Activated naive CD8-positive, alpha-beta T cell treated with anti-CD3 and anti-CD28 coated beads, Interleukin-2, amount 50 U/mL, for 24 hours (primary cell): Measurements from ENCODE around the gene TNRC6C.
"Not testable (repeated sequence)": the region's sequence is repeated elsewhere in the genome, so short reads cannot be mapped to it uniquely, and the experiment has no call there.

ENCODE experiments used
- ATAC-seq: fragments of 150-1000 bp; cut with Tn5 transposase; one replicate; pipeline ENCODE4 v1.10.0; 2021
- DNase-seq: peaks from one replicate; pipeline ENCODE4 v3.0.0; 2021
- H3K27ac Mint-ChIP-seq: one replicate; pipeline ENCODE4 v1.8.0; 2021; ENCODE audit warnings: mild to moderate bottlenecking, mixed read lengths
- H3K27me3 Mint-ChIP-seq: one replicate; pipeline ENCODE4 v1.8.0; 2021; ENCODE audit warnings: mixed read lengths
- H3K36me3 Mint-ChIP-seq: one replicate; pipeline ENCODE4 v1.8.0; 2021; ENCODE audit warnings: low read depth, mixed read lengths
- H3K4me1 Mint-ChIP-seq: one replicate; pipeline ENCODE4 v1.8.0; 2021; ENCODE audit warnings: mixed read lengths
- H3K4me3 Mint-ChIP-seq: one replicate; pipeline ENCODE4 v1.8.0; 2021; ENCODE audit warnings: mild to moderate bottlenecking, moderate library complexity, mixed read lengths
- H3K9me3 Mint-ChIP-seq: one replicate; pipeline ENCODE4 v1.8.0; 2021; ENCODE audit warnings: mixed read lengths

Gene TNRC6C

DNA sequence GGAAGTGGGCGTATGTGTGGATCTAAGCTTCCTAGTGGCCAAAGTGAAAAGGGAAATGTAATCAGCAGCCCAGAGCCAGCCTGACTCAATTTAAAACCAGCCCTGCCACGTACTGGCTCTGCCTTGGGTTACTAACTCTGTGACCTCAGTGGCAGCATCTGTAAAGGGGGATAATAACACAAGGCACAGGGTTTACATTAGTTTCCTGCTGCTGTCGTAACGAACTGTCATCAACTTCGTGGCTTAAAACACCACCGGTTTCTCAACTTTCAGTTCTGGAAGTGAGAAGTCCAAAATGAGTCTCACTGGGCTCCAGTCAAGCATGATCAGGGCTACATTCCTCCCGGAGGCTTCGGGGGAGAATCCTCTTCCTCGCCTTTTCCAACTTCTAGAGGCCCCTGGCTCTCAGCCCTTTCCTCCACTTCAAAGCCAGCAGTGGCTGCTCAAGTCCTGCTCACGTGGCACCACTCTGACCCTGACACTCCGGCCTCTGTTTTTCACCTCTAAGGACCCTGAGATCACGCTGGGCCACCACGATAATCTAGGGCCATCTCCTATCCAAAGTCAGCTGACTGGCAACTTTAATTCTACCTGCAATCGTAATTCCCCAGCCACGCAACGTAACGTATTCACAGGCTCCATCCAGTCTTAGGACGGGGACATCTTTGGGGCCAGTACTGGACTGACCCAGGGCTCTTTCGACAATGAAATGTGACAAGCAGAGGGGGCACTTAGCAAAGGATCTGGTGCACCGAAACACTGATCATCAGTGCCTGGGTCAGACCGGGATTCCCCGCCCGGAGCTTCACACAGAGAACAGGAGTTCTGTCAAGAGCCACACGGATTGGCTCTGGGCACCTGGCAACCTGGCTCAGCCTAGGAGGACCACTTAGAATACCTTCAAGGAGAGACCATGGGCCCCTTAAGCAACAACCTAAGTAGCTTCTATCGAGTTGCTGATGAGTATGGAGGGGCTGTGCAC lies 155.6 kb downstream of the TNRC6C start:
- Mint-ChIP-seq H3K4me3 (no peak overlapping the region), H3K27ac (peak overlapping the region; percentile 52), H3K9me3 (no peaks in the 10 kb centered on the region), H3K27me3 (no peaks in the 10 kb centered on the region), H3K36me3 (peaks cover 24% of the 10 kb centered on the region), H3K4me1 (peaks cover 34% of the 10 kb centered on the region)
- ATAC-seq (peak; percentile 79), DNase-seq (peak; percentile 45)

- ATAC-seq: no peak
- Mint-ChIP-seq H3K36me3 (peaks cover 23% of the 10 kb centered on the region), H3K4me1 (peaks cover 34% of the 10 kb centered on the region), H3K9me3 (no peaks in the 10 kb centered on the region), H3K4me3 (no peak overlapping the region), H3K27ac (no peak overlapping the region), H3K27me3 (no peaks in the 10 kb centered on the region)
- DNase-seq: no peak
Measured at GRCh38 chr17:78114831-78115723, 156.6 kb downstream of the TNRC6C start.

GRCh38 chr17:78115803-78116202 lies 157.3 kb downstream of the TNRC6C start:
- peaks cover 19% of the 10 kb centered on the region for H3K36me3 Mint-ChIP-seq
- H3K27ac Mint-ChIP-seq, DNase-seq, ATAC-seq, H3K9me3 Mint-ChIP-seq, H3K27me3 Mint-ChIP-seq, H3K4me3 Mint-ChIP-seq: not testable (repeated sequence)
- H3K4me1 Mint-ChIP-seq: peaks cover 40% of the 10 kb centered on the region

DNA sequence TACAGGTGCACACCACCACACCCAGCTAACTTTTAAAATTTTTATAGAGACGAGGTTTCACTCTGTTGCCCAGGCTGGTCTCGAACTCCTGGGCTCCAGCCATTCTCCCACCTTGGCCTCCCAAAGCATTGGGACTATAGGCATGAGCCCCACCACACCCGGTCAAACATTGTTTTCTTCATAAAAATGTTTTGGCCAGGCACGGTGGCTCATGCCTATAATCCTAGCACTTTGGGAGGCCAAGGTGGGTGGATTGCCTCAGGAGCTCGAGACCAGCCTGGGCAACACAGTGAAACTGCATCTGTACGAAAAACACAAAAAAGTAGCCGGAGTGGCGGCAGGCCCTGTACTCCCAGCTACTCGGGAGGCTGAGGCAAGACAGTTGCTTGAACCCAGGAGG lies 157.9 kb downstream of the TNRC6C start:
- Mint-ChIP-seq H3K27me3 (no peaks in the 10 kb centered on the region), H3K4me3 (no peak overlapping the region), H3K27ac (no peak overlapping the region), H3K9me3 (no peaks in the 10 kb centered on the region), H3K36me3 (peaks cover 15% of the 10 kb centered on the region), H3K4me1 (peaks cover 46% of the 10 kb centered on the region)
- ATAC-seq (no peak), DNase-seq (no peak)

DNA sequence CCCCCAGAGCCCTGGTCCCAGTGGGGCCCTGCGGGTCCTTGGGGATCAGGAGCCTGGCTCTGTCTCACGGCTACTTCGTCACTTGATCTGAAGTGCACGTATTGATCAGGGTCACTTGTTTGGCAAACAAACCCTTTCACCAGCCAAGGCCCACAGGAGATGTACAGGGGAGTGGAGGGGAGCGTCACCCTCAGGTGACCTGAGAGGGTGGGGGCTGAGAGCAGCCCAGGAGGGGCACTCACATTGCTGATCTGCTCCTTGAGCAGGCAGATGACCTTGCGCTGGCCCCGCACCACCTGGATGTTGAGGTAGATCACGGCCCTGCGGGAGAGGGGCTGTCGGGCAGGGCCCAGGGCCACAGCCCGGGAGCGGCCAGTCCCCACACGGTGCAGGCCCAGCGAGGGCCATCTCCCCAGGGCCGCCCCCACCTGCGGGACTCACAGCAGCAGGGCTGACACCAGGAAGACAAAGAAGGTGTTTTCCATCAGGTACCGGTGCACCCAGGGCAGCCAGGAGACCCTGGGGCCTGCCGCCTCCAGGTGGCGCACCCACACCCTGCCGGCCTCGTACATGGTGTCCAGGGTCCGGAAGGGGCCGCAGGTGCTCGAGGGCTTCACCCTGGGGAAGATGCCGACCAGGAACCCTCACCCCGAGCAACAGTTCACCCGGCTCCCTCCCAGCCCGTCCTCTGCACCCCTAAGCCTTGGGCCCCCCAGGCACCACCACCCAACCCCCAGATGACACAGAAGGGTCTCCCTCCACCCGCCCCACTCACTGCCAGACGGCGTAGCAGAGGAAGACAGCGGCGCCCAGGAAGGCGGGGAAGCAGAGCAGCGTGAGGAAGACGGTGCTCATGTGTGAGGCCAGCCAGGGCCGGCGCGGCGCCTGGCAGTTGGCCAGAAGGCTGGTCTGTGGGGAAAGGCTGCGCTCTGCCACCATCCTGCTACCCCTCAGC lies 158.8 kb downstream of the TNRC6C start:
- H3K27me3 Mint-ChIP-seq: no peaks in the 10 kb centered on the region
- H3K27ac Mint-ChIP-seq: no peak overlapping the region
- DNase-seq: peak; percentile 53
- no peaks in the 10 kb centered on the region for H3K9me3 Mint-ChIP-seq
- ATAC-seq: no peak
- peaks cover 23% of the 10 kb centered on the region for H3K36me3 Mint-ChIP-seq
- H3K4me1 Mint-ChIP-seq: peaks cover 55% of the 10 kb centered on the region
- H3K4me3 Mint-ChIP-seq: no peak overlapping the region

DNA sequence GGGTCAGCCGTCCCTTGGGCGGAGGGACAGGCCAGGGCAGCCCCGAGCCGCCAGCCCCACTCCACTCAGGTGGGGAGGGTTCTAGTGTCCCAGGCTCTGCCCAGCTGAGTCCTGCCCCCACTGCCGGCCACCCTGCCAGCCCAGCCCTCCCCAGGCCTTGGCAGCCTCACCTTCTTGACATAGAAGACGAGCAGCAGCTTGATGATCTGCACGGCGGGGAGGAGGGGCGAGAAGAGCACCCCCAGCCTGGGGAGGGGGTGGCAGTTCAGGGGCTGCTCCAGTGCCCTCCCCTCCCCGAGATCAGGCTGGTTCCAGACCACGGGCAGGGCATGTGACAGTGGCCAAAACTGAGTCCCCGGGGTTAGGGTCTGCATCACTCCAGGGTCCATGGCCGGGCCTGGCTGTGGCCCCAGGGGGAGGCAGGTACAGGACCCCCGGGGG lies 160.3 kb downstream of the TNRC6C start:
- H3K4me3 Mint-ChIP-seq: no peak overlapping the region
- H3K9me3 Mint-ChIP-seq: no peaks in the 10 kb centered on the region
- DNase-seq: no peak
- peaks cover 34% of the 10 kb centered on the region for H3K36me3 Mint-ChIP-seq
- H3K27ac Mint-ChIP-seq: no peak overlapping the region
- H3K27me3 Mint-ChIP-seq: no peaks in the 10 kb centered on the region
- no peak for ATAC-seq
- peaks cover 56% of the 10 kb centered on the region for H3K4me1 Mint-ChIP-seq

DNA sequence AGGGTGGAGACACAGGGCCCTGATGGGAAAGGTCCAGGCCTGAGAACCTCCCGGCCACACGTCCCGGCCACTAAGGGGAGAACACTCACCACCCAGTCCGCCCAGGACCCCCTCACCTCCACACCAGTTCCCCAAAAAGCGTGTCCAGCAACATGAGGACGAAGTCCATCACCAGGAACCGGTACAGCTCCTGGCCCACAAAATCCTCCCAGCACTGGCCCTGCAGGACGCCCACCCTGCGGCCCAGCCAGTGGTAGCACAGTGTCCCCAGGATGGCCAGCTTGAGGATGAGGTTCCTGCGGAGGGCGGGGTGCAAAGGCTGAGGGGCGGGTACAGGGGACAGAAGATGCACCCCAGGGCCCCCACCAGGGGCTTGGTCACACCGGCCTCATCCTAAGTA lies 162.0 kb downstream of the TNRC6C start:
- Mint-ChIP-seq H3K9me3 (no peaks in the 10 kb centered on the region), H3K27me3 (no peaks in the 10 kb centered on the region), H3K4me3 (peak overlapping the region; percentile 26), H3K36me3 (peaks cover 31% of the 10 kb centered on the region), H3K27ac (no peak overlapping the region), H3K4me1 (peaks cover 54% of the 10 kb centered on the region)
- DNase-seq (no peak), ATAC-seq (no peak)

DNA sequence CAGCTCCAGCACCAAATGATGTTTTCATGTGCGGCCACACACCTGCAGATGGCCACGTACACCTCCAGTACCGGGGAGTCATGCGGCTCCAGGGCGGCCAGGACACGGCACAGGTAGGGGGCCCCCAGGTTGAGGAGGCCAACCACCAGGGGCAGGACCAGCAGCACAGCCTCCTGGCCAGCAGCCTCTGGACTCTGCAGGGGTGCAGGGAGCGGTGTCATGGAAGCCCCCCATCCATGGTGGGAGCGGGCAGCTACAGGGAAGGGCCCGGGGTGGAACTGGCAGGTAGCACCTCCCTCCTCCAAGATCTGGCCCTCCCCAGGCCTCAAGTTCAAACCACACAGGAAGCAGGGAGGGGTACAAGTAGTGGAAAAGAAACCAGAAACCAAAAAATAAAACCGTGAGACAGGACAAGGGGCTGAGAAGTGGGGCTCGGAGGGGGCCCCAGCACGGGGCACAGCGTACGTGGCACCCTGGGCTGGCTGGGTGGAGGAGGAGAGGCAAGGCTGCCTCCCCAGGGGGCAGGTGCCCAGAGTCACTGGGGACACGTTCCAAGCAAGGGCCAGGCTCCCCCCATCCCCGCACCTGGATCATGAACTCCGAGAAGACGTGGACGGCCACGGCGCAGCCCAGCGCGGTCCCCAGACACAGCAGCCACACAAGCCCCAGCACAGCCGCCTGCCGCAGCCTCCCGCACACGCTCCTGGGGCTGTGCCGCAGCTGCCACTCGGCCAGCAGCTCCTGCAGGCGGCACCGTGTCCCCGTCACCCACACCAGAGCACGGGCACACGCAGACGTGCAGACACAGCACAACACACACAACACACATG lies 162.7 kb downstream of the TNRC6C start:
- Mint-ChIP-seq H3K4me1 (peaks cover 56% of the 10 kb centered on the region), H3K27ac (peak overlapping the region; percentile 79), H3K27me3 (no peaks in the 10 kb centered on the region), H3K36me3 (peaks cover 31% of the 10 kb centered on the region), H3K9me3 (no peaks in the 10 kb centered on the region), H3K4me3 (peak overlapping the region; percentile 74)
- peak; percentile 49 for DNase-seq
- ATAC-seq: peak; percentile 49

GRCh38 chr17:78121801-78122215 lies 163.3 kb downstream of the TNRC6C start:
- Mint-ChIP-seq H3K27ac (peak overlapping the region; percentile 79), H3K4me3 (peak overlapping the region; percentile 74), H3K4me1 (peaks cover 61% of the 10 kb centered on the region), H3K36me3 (peaks cover 30% of the 10 kb centered on the region), H3K9me3 (no peaks in the 10 kb centered on the region), H3K27me3 (no peaks in the 10 kb centered on the region)
- no peak for DNase-seq
- no peak for ATAC-seq

- Mint-ChIP-seq H3K9me3 (no peaks in the 10 kb centered on the region), H3K36me3 (peaks cover 29% of the 10 kb centered on the region), H3K27me3 (no peaks in the 10 kb centered on the region), H3K27ac (peak overlapping the region; percentile 61), H3K4me3 (peak overlapping the region; percentile 74), H3K4me1 (peaks cover 63% of the 10 kb centered on the region)
- DNase-seq: no peak
- ATAC-seq: no peak
Measured at GRCh38 chr17:78122216-78122930, 163.9 kb downstream of the TNRC6C start.

- ATAC-seq (no peak), DNase-seq (no peak)
- H3K4me1 Mint-ChIP-seq: peaks cover 61% of the 10 kb centered on the region
- no peaks in the 10 kb centered on the region for H3K27me3 Mint-ChIP-seq
- H3K36me3 Mint-ChIP-seq: peaks cover 29% of the 10 kb centered on the region
- peak overlapping the region; percentile 60 for H3K4me3 Mint-ChIP-seq
- no peaks in the 10 kb centered on the region for H3K9me3 Mint-ChIP-seq
- H3K27ac Mint-ChIP-seq: peak overlapping the region; percentile 61
Measured at GRCh38 chr17:78122931-78123249, 164.4 kb downstream of the TNRC6C start.

DNA sequence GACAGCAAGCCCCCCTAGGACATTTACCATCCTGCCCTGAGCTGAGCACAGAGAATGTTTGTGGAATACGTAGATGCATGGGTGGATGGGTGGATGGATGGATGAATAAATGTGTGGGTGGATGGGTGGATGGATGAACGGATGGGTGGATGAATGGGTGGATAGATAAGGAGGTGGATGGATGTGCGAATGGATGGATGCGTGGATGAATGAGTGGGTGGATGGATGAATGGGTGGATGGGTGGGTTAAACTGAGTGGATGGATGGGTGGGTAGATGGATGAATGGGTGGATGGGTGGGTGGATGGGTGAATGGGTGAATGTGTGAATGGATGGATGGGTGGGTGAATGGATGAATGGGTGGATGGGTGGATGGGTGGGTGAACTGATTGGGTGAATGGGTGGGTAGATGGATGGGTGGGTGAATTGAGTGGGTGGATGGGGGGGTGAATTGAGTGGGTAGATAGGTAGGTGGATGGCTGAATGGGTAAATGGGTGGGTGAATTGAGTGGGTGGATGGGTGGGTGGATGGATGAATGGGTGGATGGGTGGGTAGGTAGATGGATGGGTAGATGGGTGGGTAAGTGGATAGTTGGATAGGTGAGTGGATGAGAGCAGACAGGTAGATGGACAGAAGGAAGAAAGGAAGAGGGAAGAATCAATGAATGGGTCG lies 164.9 kb downstream of the TNRC6C start:
- Mint-ChIP-seq H3K27ac (peak overlapping the region; percentile 61), H3K9me3 (no peaks in the 10 kb centered on the region), H3K4me1 (peaks cover 58% of the 10 kb centered on the region), H3K27me3 (no peaks in the 10 kb centered on the region), H3K4me3 (peak overlapping the region; percentile 60), H3K36me3 (peaks cover 28% of the 10 kb centered on the region)
- no peak for DNase-seq
- ATAC-seq: no peak
